GM18909 (cell line): ENCODE measurements around the gene ACTRT2.

Experiments used
- ATAC-seq: cut with Tn5 transposase; IDR thresholded peaks from one replicate; pipeline ENCODE4 v1.9.1; 2021; ENCODE audit warnings: mild to moderate bottlenecking; ENCODE audit not compliant: unreplicated experiment, poor library complexity

ACTRT2 gene

GRCh38 chr1:3001471-3002348, 19.6 kb upstream of the ACTRT2 start:
- no peak for ATAC-seq

- no peak for ATAC-seq
Measured at GRCh38 chr1:3002349-3003038, 18.8 kb upstream of the ACTRT2 start.

- ATAC-seq, result no peak
Measured at GRCh38 chr1:3003039-3003940, 18.0 kb upstream of the ACTRT2 start.

GRCh38 chr1:3003941-3004270, 17.4 kb upstream of the ACTRT2 start:
- ATAC-seq, result no peak

- no peak for ATAC-seq
Measured at GRCh38 chr1:3004285-3005205, 16.7 kb upstream of the ACTRT2 start.

GRCh38 chr1:3005771-3006170, 15.5 kb upstream of the ACTRT2 start:
- ATAC-seq, result no peak

- ATAC-seq, result no peak
Measured at GRCh38 chr1:3007298-3008147, 13.7 kb upstream of the ACTRT2 start.

- no peak for ATAC-seq
Measured at GRCh38 chr1:3009021-3009420, 12.2 kb upstream of the ACTRT2 start.

- no peak for ATAC-seq
Measured at GRCh38 chr1:3009556-3009955, 11.7 kb upstream of the ACTRT2 start.

- ATAC-seq, result no peak
Measured at GRCh38 chr1:3011127-3011526, 10.1 kb upstream of the ACTRT2 start.

- ATAC-seq, result no peak
Measured at GRCh38 chr1:3011631-3012455, 9.4 kb upstream of the ACTRT2 start.

- ATAC-seq, result no peak
Measured at GRCh38 chr1:3012456-3013291, 8.6 kb upstream of the ACTRT2 start.

- ATAC-seq, result no peak
Measured at GRCh38 chr1:3013371-3014049, 7.8 kb upstream of the ACTRT2 start.

- no peak for ATAC-seq
Measured at GRCh38 chr1:3014050-3014440, 7.2 kb upstream of the ACTRT2 start.

- no peak for ATAC-seq
Measured at GRCh38 chr1:3014443-3015268, 6.6 kb upstream of the ACTRT2 start.

- ATAC-seq, result no peak
Measured at GRCh38 chr1:3015269-3015635, 6.0 kb upstream of the ACTRT2 start.
